ENCODE measurements around the gene CHST15. TPM values are rescaled to one million over a fixed set of nuclear protein-coding genes. Genes with fewer than 3 reads are reported as not detected.

CHST15 gene
- total RNA-seq, 8 experiments from 2014 or later = 0.31 to 26.5 (median 15.6) TPM; not detected in 1

DNA sequence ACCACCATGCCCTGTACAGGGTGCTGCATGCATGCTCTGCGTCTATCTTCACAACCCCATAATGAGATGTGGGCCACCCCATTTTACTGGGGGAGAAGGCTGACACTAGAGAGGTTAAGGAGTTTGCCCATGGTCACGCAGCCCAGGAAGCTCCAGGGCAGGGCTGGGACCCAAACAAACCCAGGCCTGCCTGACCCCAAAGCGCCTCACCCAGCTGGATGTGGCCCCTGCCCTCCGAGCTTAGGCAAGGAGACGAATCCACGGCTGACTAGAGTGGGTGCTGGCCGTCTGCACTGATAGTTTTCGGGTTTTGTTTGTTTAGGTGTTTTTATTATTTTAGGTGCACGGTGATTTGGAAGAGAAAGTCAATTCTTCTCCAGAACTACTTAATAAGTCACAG lies 65.7 kb downstream of the CHST15 start:
- Histone ChIP-seq H3K4me3 (no peak overlapping the region), H3K4me1 (replicated peaks in 1 of 2) (peaks cover 11 to 23% of the 10 kb centered on the region in 2 donors), H3K27ac (no peak overlapping the region)
- 0 to 80% (median 67%) methylated on average over 2 to 8 of the region's 9 CpGs; no CpG with 5 or more reads in 3 of the 10 experiments for WGBS, 10 experiments
- no peak for ATAC-seq (replicated peaks in 6 of 8)
- in situ Hi-C loops (cut with MboI; ENCODE audit: low pct_unique_long_range_greater_than_20kb in 2 of 9, low sequenced_read_pairs in 9 of 9, unreplicated experiment in 9 of 9) = no loop called here

DNA sequence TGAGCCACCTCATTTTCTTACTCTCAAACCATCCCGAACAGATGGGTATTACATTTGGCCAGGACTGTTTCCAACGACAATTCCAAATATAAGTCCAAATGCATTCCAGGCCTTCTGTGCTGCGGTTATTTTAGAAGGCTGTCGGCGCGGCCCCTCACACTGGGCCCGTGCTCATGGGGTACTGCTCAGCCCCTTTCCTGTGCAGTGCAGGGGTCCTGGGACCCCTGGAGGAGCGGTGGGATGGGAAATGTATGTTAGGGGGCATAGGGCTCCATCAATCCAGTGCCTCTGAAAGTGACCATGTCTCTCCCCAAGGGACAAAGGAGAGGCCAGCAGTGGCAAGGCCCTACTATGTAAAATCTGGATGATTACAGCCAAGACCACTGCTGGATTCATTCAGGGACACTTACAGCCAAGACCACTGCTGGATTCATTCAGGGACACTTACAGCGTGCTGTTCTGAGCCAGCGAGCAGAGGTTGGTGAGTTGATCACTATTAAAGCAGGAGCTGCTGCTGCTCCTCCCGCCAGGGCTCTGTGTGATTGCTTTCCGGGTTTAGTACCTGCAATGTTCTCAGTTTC lies 66.3 kb downstream of the CHST15 start:
- no peak for ATAC-seq (replicated peaks in 6 of 8)
- H3K4me1 ChIP-seq (replicated peaks in 1 of 2) = peaks cover 16 to 21% of the 10 kb centered on the region in 2 donors
- WGBS, 10 experiments = 0 to 94% (median 82%) methylated on average over 1 to 5 of the region's 12 CpGs; no CpG with 5 or more reads in 4 of the 10 experiments
- in situ Hi-C loops (cut with MboI; ENCODE audit: low pct_unique_long_range_greater_than_20kb in 2 of 9, low sequenced_read_pairs in 9 of 9, unreplicated experiment in 9 of 9) = no loop called here
- no peak overlapping the region for H3K27ac ChIP-seq
- no peak overlapping the region for H3K4me3 ChIP-seq

DNA sequence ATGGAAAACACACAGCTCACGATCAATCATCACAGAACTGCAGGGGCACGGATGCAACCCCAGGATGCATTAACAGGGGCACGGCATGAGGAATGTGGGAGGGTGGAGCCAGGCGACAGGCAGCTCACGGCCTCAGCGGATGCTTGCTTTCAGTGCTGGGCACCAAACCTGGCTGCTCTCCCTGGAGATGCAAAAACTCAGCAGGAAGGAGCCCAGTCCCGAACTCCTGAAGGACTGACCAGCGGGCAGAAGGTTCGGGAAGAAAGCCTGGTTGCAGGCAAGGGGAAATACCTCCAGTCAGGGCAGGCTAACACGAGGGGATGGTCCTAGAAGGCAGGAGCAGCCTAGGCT lies 66.8 kb downstream of the CHST15 start:
- Histone ChIP-seq H3K27ac (no peak overlapping the region), H3K4me3 (no peak overlapping the region), H3K4me1 (replicated peaks in 1 of 2) (peaks cover 21 to 25% of the 10 kb centered on the region in 2 donors)
- WGBS, 10 experiments = 0 to 80% (median 65%) methylated on average over 1 to 6 of the region's 10 CpGs; no CpG with 5 or more reads in 3 of the 10 experiments
- no peak for ATAC-seq (replicated peaks in 6 of 8)
- in situ Hi-C loops (cut with MboI; ENCODE audit: low pct_unique_long_range_greater_than_20kb in 2 of 9, low sequenced_read_pairs in 9 of 9, unreplicated experiment in 9 of 9) = no loop called here

DNA sequence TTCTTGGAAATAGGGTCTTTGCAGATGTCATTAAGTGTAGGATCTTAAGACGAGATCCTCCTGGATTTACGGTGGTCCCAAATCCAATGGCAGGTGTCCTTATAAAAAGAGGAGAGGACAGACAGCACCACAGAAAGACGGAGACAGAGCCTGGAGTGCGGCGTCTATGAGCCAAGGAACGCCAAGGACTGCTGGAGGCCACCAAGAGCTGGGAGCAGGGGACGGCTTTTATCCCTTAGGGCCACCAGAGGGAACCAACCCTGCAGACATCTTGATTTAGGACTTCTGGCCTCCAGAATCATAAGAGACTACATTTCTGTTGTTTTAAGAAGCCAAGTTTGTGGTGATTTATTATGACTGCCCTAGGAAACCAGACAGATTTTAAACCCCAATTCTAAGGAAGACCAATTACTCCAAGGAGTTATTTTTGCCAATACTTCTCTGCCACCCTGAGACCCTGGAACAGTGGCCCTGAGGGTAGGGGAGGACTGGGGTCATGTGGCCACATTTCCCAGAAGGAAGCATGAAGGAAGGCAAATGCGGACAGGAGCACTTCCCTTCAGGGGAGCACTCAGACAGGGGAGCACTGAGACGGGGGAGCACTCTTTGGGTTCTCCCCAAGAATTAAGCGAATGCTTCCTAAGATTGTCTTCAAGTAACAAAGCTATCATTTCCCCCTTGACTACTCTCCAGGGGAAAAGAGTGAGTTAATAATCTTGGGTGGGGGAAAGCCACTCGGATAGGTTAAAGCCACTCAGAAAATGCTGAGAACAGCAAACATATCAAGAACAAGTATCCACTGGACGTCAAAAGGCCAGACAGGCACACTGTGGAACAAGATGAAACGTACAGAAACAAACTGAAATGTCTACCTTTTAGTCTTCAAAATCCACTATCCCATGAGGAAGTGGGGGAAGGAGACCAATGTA lies 67.5 kb downstream of the CHST15 start:
- Histone ChIP-seq H3K27ac (no peak overlapping the region), H3K4me1 (replicated peaks in 1 of 2) (peaks cover 28 to 31% of the 10 kb centered on the region in 2 donors), H3K4me3 (no peak overlapping the region)
- in situ Hi-C loops (cut with MboI; ENCODE audit: low pct_unique_long_range_greater_than_20kb in 2 of 9, low sequenced_read_pairs in 9 of 9, unreplicated experiment in 9 of 9) = no loop called here
- 0 to 95% (median 82%) methylated on average over 1 to 10 of the region's 13 CpGs for WGBS, 10 experiments
- ATAC-seq (replicated peaks in 6 of 8) = no peak

- Histone ChIP-seq H3K27ac (no peak overlapping the region), H3K4me3 (no peak overlapping the region), H3K4me1 (replicated peaks in 1 of 2) (peaks cover 35 to 37% of the 10 kb centered on the region in 2 donors)
- in situ Hi-C loops (cut with MboI; ENCODE audit: low pct_unique_long_range_greater_than_20kb in 2 of 9, low sequenced_read_pairs in 9 of 9, unreplicated experiment in 9 of 9) = no loop called here
- 0 to 100% (median 93%) methylated on average over 1 to 4 of the region's 5 CpGs; no CpG with 5 or more reads in 5 of the 10 experiments for WGBS, 10 experiments
- ATAC-seq (replicated peaks in 6 of 8) = no peak
Observed at GRCh38 chr10:124025152-124025551, 68.2 kb downstream of the CHST15 start.

GRCh38 chr10:124022066-124022465 lies 71.3 kb downstream of the CHST15 start:
- H3K27ac ChIP-seq = peak overlapping the region in 1 of 2 donors; percentile 69
- in situ Hi-C loops (cut with MboI; ENCODE audit: low pct_unique_long_range_greater_than_20kb in 2 of 9, low sequenced_read_pairs in 9 of 9, unreplicated experiment in 9 of 9) = no loop called here
- ATAC-seq (replicated peaks in 6 of 8) = no peak
- H3K4me1 ChIP-seq (replicated peaks in 1 of 2) = peaks cover 27 to 30% of the 10 kb centered on the region in 2 donors
- no peak overlapping the region for H3K4me3 ChIP-seq
- 33 to 100% (median 72%) methylated on average over 2 to 5 of the region's 8 CpGs; no CpG with 5 or more reads in 4 of the 10 experiments for WGBS, 10 experiments

GRCh38 chr10:124020981-124021815 lies 72.2 kb downstream of the CHST15 start:
- Histone ChIP-seq H3K27ac (peak overlapping the region; percentile 69 to 82), H3K4me3 (no peak overlapping the region), H3K4me1 (replicated peaks in 1 of 2) (peaks cover 26 to 30% of the 10 kb centered on the region in 2 donors)
- ATAC-seq (replicated peaks in 6 of 8) = peak; percentile 68 to 86 (median 76)
- 0 to 39% (median 12%) methylated on average over 1 to 10 of the region's 18 CpGs; no CpG with 5 or more reads in 3 of the 10 experiments for WGBS, 10 experiments
- in situ Hi-C loops (cut with MboI; ENCODE audit: low pct_unique_long_range_greater_than_20kb in 2 of 9, low sequenced_read_pairs in 9 of 9, unreplicated experiment in 9 of 9) = no loop called here

DNA sequence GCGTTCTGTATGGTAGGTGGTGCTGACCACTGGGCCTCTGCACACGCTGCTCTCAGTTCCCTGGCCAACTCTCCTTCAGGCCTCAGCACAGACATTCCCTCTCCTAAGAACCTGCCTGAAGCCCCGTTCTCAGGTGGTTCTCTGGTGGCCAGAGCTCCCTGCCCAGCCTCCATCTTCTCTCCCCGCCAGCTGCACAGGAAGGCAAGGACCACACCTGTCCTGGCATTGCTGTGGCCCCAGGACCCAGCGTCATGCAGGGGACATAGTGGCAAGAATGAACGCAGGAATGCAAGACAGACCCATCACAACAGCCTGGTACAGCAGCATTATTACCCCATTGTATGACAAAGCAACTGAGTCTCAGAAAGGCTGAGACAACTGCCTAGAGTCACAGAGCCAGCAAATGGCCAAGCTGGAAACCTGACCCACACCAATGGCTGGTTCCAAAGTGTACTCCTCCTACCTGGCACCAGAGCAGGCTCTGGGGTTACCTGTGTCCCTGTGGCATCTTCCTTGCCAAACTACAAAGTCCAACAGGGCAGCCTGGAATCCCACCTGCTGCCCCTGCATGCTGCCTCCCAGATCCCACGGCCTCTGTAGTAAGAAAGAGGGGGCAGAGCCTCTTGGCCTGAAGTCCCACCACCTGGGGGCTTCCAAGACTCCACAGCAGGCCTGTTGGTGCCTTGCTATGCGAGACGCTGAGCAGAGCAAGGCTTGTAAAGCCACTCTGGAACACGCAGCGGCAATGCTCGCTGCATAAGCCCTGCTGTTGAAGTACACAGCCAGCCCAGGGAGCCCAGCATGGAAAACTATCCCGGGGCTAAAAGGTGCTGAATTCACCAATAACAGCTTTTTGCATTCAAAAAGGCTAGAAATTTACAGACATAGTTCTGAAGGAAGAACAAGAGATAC lies 73.3 kb downstream of the CHST15 start:
- Histone ChIP-seq H3K27ac (peak overlapping the region; percentile 66 to 82), H3K4me1 (replicated peaks in 1 of 2) (peaks cover 26 to 30% of the 10 kb centered on the region in 2 donors), H3K4me3 (no peak overlapping the region)
- 15 to 92% (median 60%) methylated on average over 1 to 7 of the region's 13 CpGs; no CpG with 5 or more reads in 1 of the 10 experiments for WGBS, 10 experiments
- in situ Hi-C loops (cut with MboI; ENCODE audit: low pct_unique_long_range_greater_than_20kb in 2 of 9, low sequenced_read_pairs in 9 of 9, unreplicated experiment in 9 of 9) = no loop called here
- peak in 7 of 8 experiments; percentile 17 to 69 (median 55) for ATAC-seq (replicated peaks in 6 of 8)

DNA sequence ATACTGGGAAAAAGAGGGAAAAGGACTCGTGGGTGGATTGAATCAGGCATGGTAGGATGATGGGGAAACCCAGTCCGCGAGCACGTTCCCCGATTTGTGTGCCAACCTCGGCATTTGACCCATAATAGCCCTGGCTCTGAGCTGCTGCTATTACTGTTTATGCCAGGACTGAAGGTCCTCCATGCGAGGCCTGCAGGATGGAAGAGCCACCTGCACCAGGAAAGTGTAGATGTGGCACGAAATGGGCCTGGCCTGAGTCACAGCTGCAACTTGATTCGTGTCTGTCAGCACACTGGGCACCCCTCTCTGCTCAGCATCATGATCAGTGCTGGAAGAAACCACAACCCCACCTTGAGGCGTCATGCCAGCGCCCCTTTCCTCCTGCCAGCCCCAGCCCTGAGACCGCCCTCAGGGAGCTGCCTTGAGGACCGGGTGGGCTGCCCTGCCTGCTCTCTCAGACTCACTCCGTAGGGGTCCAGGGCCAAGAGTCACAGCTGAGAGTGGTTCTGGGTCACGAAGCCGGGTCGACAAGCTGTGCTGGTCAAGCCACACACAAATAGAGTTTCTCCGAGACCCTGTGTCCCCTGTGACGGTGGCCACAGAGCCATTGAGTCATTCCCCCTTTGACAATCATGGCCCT lies 74.4 kb downstream of the CHST15 start:
- H3K4me1 ChIP-seq (replicated peaks in 1 of 2) = peaks cover 26 to 30% of the 10 kb centered on the region in 2 donors
- ATAC-seq (replicated peaks in 6 of 8) = no peak
- no peak overlapping the region for H3K4me3 ChIP-seq
- in situ Hi-C loops (cut with MboI; ENCODE audit: low pct_unique_long_range_greater_than_20kb in 2 of 9, low sequenced_read_pairs in 9 of 9, unreplicated experiment in 9 of 9) = no loop called here
- WGBS, 10 experiments = 59 to 95% (median 89%) methylated on average over 1 to 15 of the region's 19 CpGs; no CpG with 5 or more reads in 3 of the 10 experiments
- no peak overlapping the region for H3K27ac ChIP-seq

DNA sequence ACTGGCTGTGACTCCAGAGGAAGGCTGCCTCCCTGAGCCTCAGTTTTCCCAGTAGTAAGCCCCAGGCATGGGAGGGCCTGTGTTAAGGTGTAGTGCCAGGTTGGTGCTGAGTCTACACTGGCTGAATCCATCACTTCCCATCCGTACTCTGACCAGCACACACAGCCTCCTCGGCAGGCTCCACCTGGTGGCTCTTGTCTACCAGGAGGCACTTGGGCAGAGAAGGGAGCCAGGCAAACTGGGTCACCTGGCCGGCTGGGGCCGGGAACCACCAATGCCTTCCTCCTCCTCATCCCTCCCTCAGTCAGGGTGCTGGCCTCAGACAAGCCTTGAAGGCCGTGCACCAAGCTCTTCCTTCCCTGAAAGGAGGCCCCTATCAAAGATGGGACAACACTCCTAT lies 75.7 kb downstream of the CHST15 start:
- H3K27ac ChIP-seq = no peak overlapping the region
- 20 to 100% (median 71%) methylated on average over 1 to 3 of the region's 5 CpGs; no CpG with 5 or more reads in 6 of the 10 experiments for WGBS, 10 experiments
- peaks cover 26 to 30% of the 10 kb centered on the region in 2 donors for H3K4me1 ChIP-seq (replicated peaks in 1 of 2)
- no peak overlapping the region for H3K4me3 ChIP-seq
- in situ Hi-C loops (cut with MboI; ENCODE audit: low pct_unique_long_range_greater_than_20kb in 2 of 9, low sequenced_read_pairs in 9 of 9, unreplicated experiment in 9 of 9) = no loop called here
- ATAC-seq (replicated peaks in 6 of 8) = no peak

DNA sequence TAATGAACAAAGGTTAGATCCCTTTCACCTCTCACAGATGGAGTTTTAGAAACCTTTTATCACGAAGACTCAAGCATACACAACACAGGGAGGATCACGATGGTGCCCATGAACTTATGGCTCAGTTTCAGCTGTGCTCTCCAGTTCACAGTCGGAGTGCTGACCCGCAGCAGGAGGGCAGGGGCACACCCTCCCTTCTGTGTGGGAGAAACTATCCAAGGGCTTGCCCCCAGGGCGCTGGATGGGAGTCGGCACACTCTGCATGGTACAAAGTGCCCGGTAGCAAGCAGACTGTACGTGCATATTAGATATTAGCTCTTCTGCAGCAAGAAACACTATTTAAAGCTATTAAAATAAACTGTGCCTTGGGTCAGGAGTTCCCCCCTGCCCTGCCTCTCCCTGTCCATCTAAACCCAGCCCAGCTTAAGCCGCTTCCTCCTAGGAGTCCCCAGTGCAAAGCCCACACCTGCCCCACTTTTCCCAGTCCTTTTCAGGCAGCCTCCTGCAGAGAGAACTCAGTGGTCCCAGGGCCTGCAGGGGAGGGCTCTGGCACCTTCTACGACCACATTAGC lies 76.5 kb downstream of the CHST15 start:
- in situ Hi-C loops (cut with MboI; ENCODE audit: low pct_unique_long_range_greater_than_20kb in 2 of 9, low sequenced_read_pairs in 9 of 9, unreplicated experiment in 9 of 9) = no loop called here
- Histone ChIP-seq H3K4me1 (replicated peaks in 1 of 2) (peaks cover 21 to 23% of the 10 kb centered on the region in 2 donors), H3K27ac (no peak overlapping the region), H3K4me3 (no peak overlapping the region)
- peak in 3 of 8 experiments; percentile 9 to 62 (median 24) for ATAC-seq (replicated peaks in 6 of 8)
- WGBS, 10 experiments = 12 to 93% (median 81%) methylated on average over 1 to 8 of the region's 10 CpGs; no CpG with 5 or more reads in 4 of the 10 experiments
